PFSK-1 (cell line): ENCODE results near the gene PLEKHM3.

Experiments
- FOXP2 ChIP-seq: optimal IDR thresholded peaks from 2 replicates; pipeline ENCODE3; 2011; ENCODE audit warnings: borderline replicate concordance, control low read depth, inconsistent platforms; ENCODE audit not compliant: insufficient read depth; ENCODE audit errors: extremely low read length, extremely low read depth
- POLR2AphosphoS5 ChIP-seq: IDR thresholded peaks from 2 replicates; pipeline ENCODE4 v1.6.1; 2012; ENCODE audit warnings: low read depth, mild to moderate bottlenecking, control low read depth, low read length, moderate library complexity
- REST ChIP-seq, 2 experiments: IDR thresholded peaks; 2 replicates each; pipeline versions ENCODE4 v1.6.1 to v1.8.0; 2011 to 2012; ENCODE audit warnings: low read depth in 2 of 2, low read length in 2 of 2, control low read depth in 1 of 2, inconsistent platforms in 1 of 2, mild to moderate bottlenecking in 1 of 2, moderate library complexity in 1 of 2; ENCODE audit not compliant: insufficient read depth in 1 of 2
- SIN3A ChIP-seq: IDR thresholded peaks from 2 replicates; pipeline ENCODE4 v1.6.1; 2012; ENCODE audit warnings: mild to moderate bottlenecking, low read length, moderate library complexity, borderline replicate concordance; ENCODE audit not compliant: insufficient read depth
- TAF1 ChIP-seq: IDR thresholded peaks from 2 replicates; pipeline ENCODE4 v1.6.1; 2012; ENCODE audit warnings: low read length, control low read depth, borderline replicate concordance; ENCODE audit not compliant: insufficient read depth

The PLEKHM3 gene

GRCh38 chr2:208039376-208040110, 14.2 kb upstream of the PLEKHM3 start:
- TF ChIP-seq POLR2AphosphoS5: no peak

GRCh38 chr2:208037564-208038487, 12.5 kb upstream of the PLEKHM3 start:
- TF ChIP-seq REST (IDR thresholded peaks at IDR 0.05; ENCODE audit: insufficient read depth in 1 of 2, low read depth in 2 of 2, low read length in 2 of 2): no peak
- no peak for TF ChIP-seq FOXP2
- no peak for TF ChIP-seq TAF1
- TF ChIP-seq SIN3A: no peak
- no peak for TF ChIP-seq POLR2AphosphoS5

GRCh38 chr2:208036357-208036756, 11.0 kb upstream of the PLEKHM3 start:
- no peak for TF ChIP-seq TAF1
- TF ChIP-seq POLR2AphosphoS5: no peak
- TF ChIP-seq SIN3A: no peak
- no peak for TF ChIP-seq REST (IDR thresholded peaks at IDR 0.05; ENCODE audit: insufficient read depth in 1 of 2, low read depth in 2 of 2, low read length in 2 of 2)
- no peak for TF ChIP-seq FOXP2

GRCh38 chr2:208034503-208035140, 9.3 kb upstream of the PLEKHM3 start:
- TF ChIP-seq SIN3A: no peak
- TF ChIP-seq FOXP2: no peak
- no peak for TF ChIP-seq POLR2AphosphoS5
- TF ChIP-seq REST (IDR thresholded peaks at IDR 0.05; ENCODE audit: insufficient read depth in 1 of 2, low read depth in 2 of 2, low read length in 2 of 2): no peak
- TF ChIP-seq TAF1: no peak

GRCh38 chr2:208033701-208034502, 8.6 kb upstream of the PLEKHM3 start:
- no peak for TF ChIP-seq POLR2AphosphoS5
- TF ChIP-seq FOXP2: no peak
- no peak for TF ChIP-seq SIN3A
- TF ChIP-seq TAF1: no peak
- TF ChIP-seq REST (IDR thresholded peaks at IDR 0.05; ENCODE audit: insufficient read depth in 1 of 2, low read depth in 2 of 2, low read length in 2 of 2): no peak
